H7 (cell line): ENCODE results near the gene ZIC4. TPM values are rescaled to one million over a fixed set of nuclear protein-coding genes. Genes with fewer than 3 reads are reported as not detected.
A peak's percentile ranks its signal among the peaks of the same experiment; 100 is the strongest.

Experiments used
- DNase-seq: peaks from one replicate; pipeline ENCODE4 v3.0.0; 2012
- H3K27me3 ChIP-seq: 2 replicates; pipeline ENCODE4 v1.6.0; 2011; ENCODE audit warnings: mild to moderate bottlenecking, low read length; ENCODE audit not compliant: control insufficient read depth, insufficient read depth
- H3K36me3 ChIP-seq: replicated peaks from 2 replicates; pipeline ENCODE4 v1.5.1; 2011; ENCODE audit warnings: low read length; ENCODE audit not compliant: control insufficient read depth, insufficient read depth
- H3K4me3 ChIP-seq: 2 replicates; pipeline ENCODE4 v1.5.1; 2011; ENCODE audit warnings: low read depth, mild to moderate bottlenecking, control low read depth, low read length, moderate library complexity; ENCODE audit not compliant: insufficient read depth
- total RNA-seq: library from RNA; depleted of rRNA; stranded (reverse); fragments of >200 nt; shearing (Covaris generic); gene quantifications from 2 replicates; pipeline ENCODE4 v1.2.3, GENCODE V29; 2014; rRNA removed

The ZIC4 gene
- 0.59 TPM in 1 of 2 replicates, not detected in the other for total RNA-seq

- Histone ChIP-seq H3K36me3 (no peaks in the 10 kb centered on the region), H3K27me3 (peaks cover 91% of the 10 kb centered on the region), H3K4me3 (no peak within 1 kb of the TSS)
- DNase-seq = peak; percentile 38
These were observed at the start of gene ZIC4 for GRCh38 chr3:147406028-147406931. Gene ZIC4 (minus strand): TSS chr3:147406543. CDS start chr3:147402797, 3,746 bp downstream.

- DNase-seq = peak; percentile 4
- Histone ChIP-seq H3K36me3 (no peaks in the 10 kb centered on the region), H3K27me3 (no peaks in the 10 kb centered on the region), H3K4me3 (no peak overlapping the region)
These were observed 43.3 kb upstream of the ZIC4 start for GRCh38 chr3:147449669-147450068.

- no peaks in the 10 kb centered on the region for H3K36me3 ChIP-seq
- H3K27me3 ChIP-seq = no peaks in the 10 kb centered on the region
- no peak overlapping the region for H3K4me3 ChIP-seq
- no peak for DNase-seq
These were observed 40.9 kb upstream of the ZIC4 start for GRCh38 chr3:147447224-147447623.

- no peaks in the 10 kb centered on the region for H3K27me3 ChIP-seq
- DNase-seq = no peak
- H3K4me3 ChIP-seq = no peak overlapping the region
- H3K36me3 ChIP-seq = no peaks in the 10 kb centered on the region
These were observed 25.4 kb upstream of the ZIC4 start for GRCh38 chr3:147431751-147432150.

- Histone ChIP-seq H3K27me3 (peaks cover 28% of the 10 kb centered on the region), H3K4me3 (no peak overlapping the region), H3K36me3 (no peaks in the 10 kb centered on the region)
- DNase-seq = no peak
These were observed 22.4 kb upstream of the ZIC4 start for GRCh38 chr3:147428754-147429153.

- H3K27me3 ChIP-seq = peaks cover 33% of the 10 kb centered on the region
These were observed 22.0 kb upstream of the ZIC4 start for GRCh38 chr3:147428326-147428725.

GRCh38 chr3:147427746-147428145 lies 21.4 kb upstream of the ZIC4 start:
- peaks cover 38% of the 10 kb centered on the region for H3K27me3 ChIP-seq
- H3K4me3 ChIP-seq = no peak overlapping the region
- no peaks in the 10 kb centered on the region for H3K36me3 ChIP-seq
- no peak for DNase-seq

More at GRCh38 chr3:147428326-147428725, 22.0 kb upstream of the ZIC4 start:
- H3K36me3 ChIP-seq = no peaks in the 10 kb centered on the region
- no peak overlapping the region for H3K4me3 ChIP-seq
- DNase-seq = no peak

- H3K27me3 ChIP-seq = peaks cover 47% of the 10 kb centered on the region
- H3K36me3 ChIP-seq = no peaks in the 10 kb centered on the region
- DNase-seq = no peak
- H3K4me3 ChIP-seq = no peak overlapping the region
These were observed 20.6 kb upstream of the ZIC4 start for GRCh38 chr3:147426931-147427330.

GRCh38 chr3:147425388-147425850 lies 19.1 kb upstream of the ZIC4 start:
- Histone ChIP-seq H3K36me3 (no peaks in the 10 kb centered on the region), H3K4me3 (no peak overlapping the region), H3K27me3 (peaks cover 62% of the 10 kb centered on the region)
- no peak for DNase-seq

- H3K4me3 ChIP-seq = peak overlapping the region; percentile 28; the same call in 1 of the 2 replicates
- H3K27me3 ChIP-seq = peaks cover 68% of the 10 kb centered on the region
- DNase-seq = no peak
- no peaks in the 10 kb centered on the region for H3K36me3 ChIP-seq
These were observed 18.4 kb upstream of the ZIC4 start for GRCh38 chr3:147424581-147425387.

- peak; percentile 64 for DNase-seq
- Histone ChIP-seq H3K27me3 (peaks cover 75% of the 10 kb centered on the region), H3K36me3 (no peaks in the 10 kb centered on the region), H3K4me3 (peak overlapping the region; percentile 28)
These were observed 17.6 kb upstream of the ZIC4 start for GRCh38 chr3:147423798-147424580.

GRCh38 chr3:147423537-147423797 lies 17.1 kb upstream of the ZIC4 start:
- no peaks in the 10 kb centered on the region for H3K36me3 ChIP-seq
- no peak for DNase-seq
- peaks cover 80% of the 10 kb centered on the region for H3K27me3 ChIP-seq
- peak overlapping the region; percentile 4; the same call in 1 of the 2 replicates for H3K4me3 ChIP-seq

GRCh38 chr3:147422601-147423536 lies 16.5 kb upstream of the ZIC4 start:
- peak; percentile 81 for DNase-seq
- peak overlapping the region; percentile 4; the same call in 1 of the 2 replicates for H3K4me3 ChIP-seq

More at GRCh38 chr3:147422601-147423536, 16.5 kb upstream of the ZIC4 start:
- peaks cover 86% of the 10 kb centered on the region for H3K27me3 ChIP-seq
- no peaks in the 10 kb centered on the region for H3K36me3 ChIP-seq
